Measurements from ENCODE around the gene PSMB10. TPM values are rescaled to one million over a fixed set of nuclear protein-coding genes. Genes with fewer than 3 reads are reported as not detected.

The PSMB10 gene
- polyA plus RNA-seq (2012; ENCODE audit: insufficient read length, low read depth), result 59.1 TPM

DNA sequence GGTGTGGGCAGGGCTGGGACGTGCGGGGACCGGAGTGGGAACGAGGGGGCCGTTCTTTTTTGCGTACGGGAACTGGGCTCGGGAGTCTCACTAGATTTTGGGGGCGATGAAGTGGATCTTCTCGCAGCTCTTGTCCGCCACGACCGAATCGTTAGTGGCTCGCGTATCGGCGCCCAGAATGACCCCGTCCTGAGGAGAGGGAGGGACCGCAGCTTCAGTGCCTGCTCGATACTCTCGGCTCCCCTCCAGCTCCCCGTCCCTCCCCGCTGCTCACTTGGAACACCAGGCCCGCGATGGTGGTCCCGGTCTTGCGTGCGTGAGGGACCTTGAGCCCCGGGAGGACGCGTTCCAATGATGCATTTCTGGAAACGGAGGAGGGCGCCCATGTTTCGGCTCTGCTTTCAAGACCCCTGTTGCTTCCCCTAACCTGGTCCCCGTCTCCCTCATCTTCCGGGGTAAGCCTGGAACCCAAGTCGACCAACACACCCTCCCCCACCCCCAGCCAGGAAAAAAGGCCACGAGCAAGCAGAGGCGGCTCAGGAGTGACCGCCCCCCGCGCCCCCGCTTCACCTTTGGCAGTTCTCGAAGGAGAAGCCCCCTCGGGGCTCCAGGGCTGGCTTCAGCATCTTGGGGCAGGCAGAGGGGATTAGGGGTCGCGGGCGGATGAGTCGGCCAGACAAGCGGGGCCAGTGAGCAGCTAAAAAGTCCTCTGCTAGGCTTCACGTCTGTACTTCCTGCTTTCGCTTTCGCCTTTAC, at the start of gene PSMB10:
TSS of gene PSMB10 (minus strand) at position 727 of the 756 bp plus-strand sequence. CDS start at position 626, 101 bp downstream.
- TF ChIP-seq FOXP2 (optimal IDR thresholded peaks at IDR 0.05; ENCODE audit: borderline replicate concordance, extremely low read depth, extremely low read length, insufficient read depth), result no peak
- no peak for TF ChIP-seq SIN3A (IDR thresholded peaks at IDR 0.05; ENCODE audit: borderline replicate concordance, insufficient read depth, low read length)
- TF ChIP-seq, protein P1, sequence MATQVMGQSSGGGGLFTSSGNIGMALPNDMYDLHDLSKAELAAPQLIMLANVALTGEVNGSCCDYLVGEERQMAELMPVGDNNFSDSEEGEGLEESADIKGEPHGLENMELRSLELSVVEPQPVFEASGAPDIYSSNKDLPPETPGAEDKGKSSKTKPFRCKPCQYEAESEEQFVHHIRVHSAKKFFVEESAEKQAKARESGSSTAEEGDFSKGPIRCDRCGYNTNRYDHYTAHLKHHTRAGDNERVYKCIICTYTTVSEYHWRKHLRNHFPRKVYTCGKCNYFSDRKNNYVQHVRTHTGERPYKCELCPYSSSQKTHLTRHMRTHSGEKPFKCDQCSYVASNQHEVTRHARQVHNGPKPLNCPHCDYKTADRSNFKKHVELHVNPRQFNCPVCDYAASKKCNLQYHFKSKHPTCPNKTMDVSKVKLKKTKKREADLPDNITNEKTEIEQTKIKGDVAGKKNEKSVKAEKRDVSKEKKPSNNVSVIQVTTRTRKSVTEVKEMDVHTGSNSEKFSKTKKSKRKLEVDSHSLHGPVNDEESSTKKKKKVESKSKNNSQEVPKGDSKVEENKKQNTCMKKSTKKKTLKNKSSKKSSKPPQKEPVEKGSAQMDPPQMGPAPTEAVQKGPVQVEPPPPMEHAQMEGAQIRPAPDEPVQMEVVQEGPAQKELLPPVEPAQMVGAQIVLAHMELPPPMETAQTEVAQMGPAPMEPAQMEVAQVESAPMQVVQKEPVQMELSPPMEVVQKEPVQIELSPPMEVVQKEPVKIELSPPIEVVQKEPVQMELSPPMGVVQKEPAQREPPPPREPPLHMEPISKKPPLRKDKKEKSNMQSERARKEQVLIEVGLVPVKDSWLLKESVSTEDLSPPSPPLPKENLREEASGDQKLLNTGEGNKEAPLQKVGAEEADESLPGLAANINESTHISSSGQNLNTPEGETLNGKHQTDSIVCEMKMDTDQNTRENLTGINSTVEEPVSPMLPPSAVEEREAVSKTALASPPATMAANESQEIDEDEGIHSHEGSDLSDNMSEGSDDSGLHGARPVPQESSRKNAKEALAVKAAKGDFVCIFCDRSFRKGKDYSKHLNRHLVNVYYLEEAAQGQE (IDR thresholded peaks at IDR 0.05; ENCODE audit: insufficient read depth in 1 of 2, low read depth in 2 of 2, low read length in 2 of 2), result no peak
- no peak for TF ChIP-seq POLR2AphosphoS5 (IDR thresholded peaks at IDR 0.05; ENCODE audit: low read depth, low read length)
- no peak for TF ChIP-seq TAF1 (IDR thresholded peaks at IDR 0.05; ENCODE audit: borderline replicate concordance, insufficient read depth, low read length)

DNA sequence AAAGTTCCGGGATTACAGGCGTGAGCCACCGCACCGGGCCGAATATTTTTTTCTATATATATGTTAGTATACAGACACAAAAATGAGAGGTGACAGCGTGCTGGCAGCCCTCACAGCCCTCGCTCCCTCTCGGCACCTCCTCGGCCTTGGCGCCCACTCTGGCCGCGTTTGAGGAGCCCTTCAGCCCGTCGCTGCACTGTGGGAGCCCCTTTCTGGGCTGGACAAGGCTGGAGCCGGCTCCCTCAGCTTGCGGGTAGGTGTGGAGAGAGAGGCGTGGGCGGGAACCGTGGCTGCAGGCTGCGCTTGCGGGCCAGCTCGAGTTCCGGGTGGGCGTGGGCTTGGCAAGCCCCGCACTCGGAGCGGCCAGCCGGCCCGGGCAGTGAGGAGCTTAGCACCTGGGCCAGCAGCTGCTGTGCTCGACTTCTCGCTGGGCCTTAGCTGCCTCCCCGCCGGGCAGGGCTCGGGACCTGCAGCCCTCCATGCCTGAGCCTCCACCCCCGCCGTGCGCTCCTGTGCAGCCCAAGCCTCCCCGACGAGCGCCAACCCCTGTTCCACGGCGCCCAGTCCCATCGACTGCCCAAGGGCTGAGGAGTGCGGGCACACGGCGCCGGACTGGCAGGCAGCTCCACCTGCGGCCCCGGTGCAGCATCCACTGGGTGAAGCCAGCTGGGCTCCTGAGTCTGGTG, 45.5 kb upstream of the PSMB10 start:
- TF ChIP-seq SIN3A (IDR thresholded peaks at IDR 0.05; ENCODE audit: borderline replicate concordance, insufficient read depth, low read length) (no peak), FOXP2 (optimal IDR thresholded peaks at IDR 0.05; ENCODE audit: borderline replicate concordance, extremely low read depth, extremely low read length, insufficient read depth) (no peak), TAF1 (IDR thresholded peaks at IDR 0.05; ENCODE audit: borderline replicate concordance, insufficient read depth, low read length) (no peak), POLR2AphosphoS5 (IDR thresholded peaks at IDR 0.05; ENCODE audit: low read depth, low read length) (no peak)
- TF ChIP-seq, protein P1 (IDR thresholded peaks at IDR 0.05; ENCODE audit: insufficient read depth in 1 of 2, low read depth in 2 of 2, low read length in 2 of 2), result no peak

DNA sequence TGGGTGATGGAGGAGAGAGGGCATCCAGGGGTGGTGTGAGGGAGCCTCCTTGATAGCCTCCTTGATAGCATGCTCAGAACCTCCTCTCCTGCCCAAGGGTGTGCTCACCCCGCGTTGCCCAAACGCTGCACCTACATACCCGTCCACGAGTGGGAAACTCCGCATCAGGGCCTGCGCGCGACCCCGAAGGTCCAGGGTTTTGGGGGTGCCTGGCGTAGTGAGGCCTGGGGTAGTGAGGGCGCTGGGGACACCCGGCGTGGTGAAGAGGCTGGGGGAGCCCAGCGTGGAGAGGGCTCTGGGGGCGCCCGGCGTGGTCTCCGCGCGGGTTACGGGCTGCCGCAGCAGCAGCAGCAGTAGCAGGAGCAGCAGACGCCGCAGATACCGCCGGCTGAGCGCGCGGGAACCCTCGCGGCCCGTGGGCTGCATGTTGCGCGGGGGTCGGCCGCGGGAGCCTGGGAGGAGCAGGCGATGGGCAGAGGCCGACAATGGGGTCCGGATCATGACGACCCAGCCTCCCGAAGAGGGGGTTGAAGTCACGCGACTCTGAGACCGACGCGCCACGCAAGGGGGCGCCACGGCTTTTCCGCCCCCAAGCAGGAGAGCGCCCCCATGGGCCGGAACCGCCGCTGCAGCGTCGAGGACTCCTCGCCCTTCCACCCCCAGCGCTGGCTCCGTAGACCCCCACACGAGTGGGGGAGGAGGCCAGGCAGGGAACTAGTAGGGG, 43.5 kb upstream of the PSMB10 start, which contains the start of gene DPEP3:
TSS of gene DPEP3 (minus strand) at position 545 of the 724 bp plus-strand sequence. CDS start at position 426, 119 bp downstream.
- TF ChIP-seq TAF1 (IDR thresholded peaks at IDR 0.05; ENCODE audit: borderline replicate concordance, insufficient read depth, low read length) (no peak), FOXP2 (optimal IDR thresholded peaks at IDR 0.05; ENCODE audit: borderline replicate concordance, extremely low read depth, extremely low read length, insufficient read depth) (no peak), SIN3A (IDR thresholded peaks at IDR 0.05; ENCODE audit: borderline replicate concordance, insufficient read depth, low read length) (no peak), POLR2AphosphoS5 (IDR thresholded peaks at IDR 0.05; ENCODE audit: low read depth, low read length) (no peak)
- TF ChIP-seq, protein P1 (IDR thresholded peaks at IDR 0.05; ENCODE audit: insufficient read depth in 1 of 2, low read depth in 2 of 2, low read length in 2 of 2), result no peak

DNA sequence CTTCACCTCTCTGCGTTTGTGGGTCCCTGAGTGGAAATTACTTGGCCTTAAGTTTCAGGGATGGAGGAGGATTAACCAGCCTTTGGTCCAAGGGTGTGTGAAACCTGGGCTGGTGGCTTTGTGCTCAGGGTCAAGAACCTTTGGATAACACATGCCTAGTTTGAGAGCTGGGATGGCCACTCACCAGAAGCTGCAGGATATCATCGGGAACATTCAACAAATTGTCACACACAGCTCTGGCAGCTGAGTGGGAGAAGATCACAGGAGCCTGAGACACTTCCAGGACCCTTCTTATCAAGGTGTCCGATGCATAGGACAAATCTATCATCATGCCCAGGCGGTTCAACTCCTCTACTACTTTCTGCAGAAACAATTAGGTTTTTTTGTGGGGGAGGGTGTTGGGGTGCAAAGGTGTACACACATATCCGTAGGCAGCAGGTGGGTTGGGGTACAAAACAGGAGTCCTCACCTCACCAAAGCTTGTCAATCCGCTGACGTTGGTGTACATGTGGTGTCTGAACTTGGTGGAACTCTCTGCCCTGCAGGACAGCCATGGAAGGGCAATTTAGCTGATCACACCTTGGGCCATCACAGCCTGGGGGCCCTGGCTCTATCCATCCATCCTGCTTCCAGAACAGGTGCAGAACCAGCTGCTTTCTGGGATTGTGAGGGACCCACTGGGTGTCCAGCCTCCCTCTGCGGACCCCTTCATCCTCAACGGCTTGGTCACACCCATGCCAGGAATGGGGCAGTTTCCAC, 41.0 kb upstream of the PSMB10 start:
- TF ChIP-seq, protein P1 (IDR thresholded peaks at IDR 0.05; ENCODE audit: insufficient read depth in 1 of 2, low read depth in 2 of 2, low read length in 2 of 2), result no peak
- no peak for TF ChIP-seq TAF1 (IDR thresholded peaks at IDR 0.05; ENCODE audit: borderline replicate concordance, insufficient read depth, low read length)
- no peak for TF ChIP-seq POLR2AphosphoS5 (IDR thresholded peaks at IDR 0.05; ENCODE audit: low read depth, low read length)
- no peak for TF ChIP-seq SIN3A (IDR thresholded peaks at IDR 0.05; ENCODE audit: borderline replicate concordance, insufficient read depth, low read length)

Measured in PFSK-1 (cell line).